GM19043 (cell line): Measurements from ENCODE around the gene HTT.
"Not testable (repeated sequence)": the region's sequence is repeated elsewhere in the genome, so short reads cannot be mapped to it uniquely, and the experiment has no call there.

Experiments
- ATAC-seq: cut with Tn5 transposase; IDR thresholded peaks from one replicate; pipeline ENCODE4 v1.9.1; 2021; ENCODE audit warnings: low read depth; ENCODE audit not compliant: unreplicated experiment

HTT gene

DNA sequence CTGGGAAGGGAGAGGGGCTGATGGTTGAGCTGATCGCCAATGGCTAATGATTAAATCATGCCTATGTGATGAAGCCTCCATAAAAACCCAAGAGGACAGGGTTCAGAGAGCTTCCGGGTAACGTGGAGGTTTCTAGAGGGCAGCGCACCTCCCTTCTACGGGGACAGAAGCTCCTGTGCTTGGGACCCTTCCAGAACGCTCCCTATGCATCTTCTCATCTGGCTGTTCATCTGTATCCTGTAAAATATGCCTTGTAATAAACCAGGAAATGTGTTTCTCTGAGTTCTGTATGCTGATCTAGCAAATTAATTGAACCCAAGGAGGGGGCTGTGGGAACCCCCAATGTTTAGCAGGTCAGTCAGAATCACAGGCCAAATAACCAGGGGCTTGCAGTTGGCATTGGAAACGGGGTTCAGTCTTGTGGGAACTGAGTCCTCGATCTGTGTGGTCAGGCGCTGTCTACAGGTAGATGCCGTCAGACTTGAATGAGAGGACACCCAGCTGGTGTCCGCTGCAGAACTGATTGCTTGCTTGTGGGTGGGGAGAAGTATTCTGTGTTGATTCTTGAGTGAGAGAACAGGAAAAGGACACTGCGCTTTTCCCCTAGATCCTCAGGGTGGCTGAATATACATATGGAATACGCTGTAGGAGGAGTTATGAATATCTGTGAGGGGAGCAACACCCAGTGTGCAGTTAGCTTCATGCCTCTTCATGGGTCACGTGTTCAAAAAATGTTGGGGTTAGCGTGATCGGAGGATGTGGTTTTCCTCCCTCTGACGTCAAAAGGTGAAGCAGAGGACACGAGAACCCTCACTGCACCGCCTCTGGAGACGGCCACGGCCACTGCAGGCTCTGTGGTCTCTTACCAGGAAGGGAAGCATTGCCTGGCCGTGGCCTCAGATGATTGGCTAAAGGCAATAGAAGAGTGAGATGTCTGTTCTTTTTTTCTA is 29.3 kb upstream of the HTT start:
- ATAC-seq, result no peak

- ATAC-seq, result no peak
These were observed 28.3 kb upstream of the HTT start for GRCh38 chr4:3046162-3046561.

DNA sequence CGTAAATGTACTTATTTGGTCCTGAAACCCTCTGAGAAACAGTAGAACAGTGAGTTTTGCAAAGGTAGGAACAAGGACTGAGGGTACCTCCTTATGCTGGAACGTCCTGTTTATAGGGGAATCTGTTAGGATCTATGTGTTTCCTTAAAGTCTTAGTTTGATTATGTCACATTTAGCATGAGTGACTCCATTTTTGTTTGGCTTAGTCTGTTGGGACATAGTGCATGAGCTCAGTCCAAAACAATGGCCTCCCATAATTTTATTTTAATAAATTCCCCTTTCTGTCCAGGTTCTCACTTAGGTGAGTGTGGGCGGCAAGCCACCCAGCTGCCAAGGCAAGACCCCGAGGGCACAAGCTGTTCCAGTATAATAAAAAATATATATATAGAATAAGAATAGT is 27.9 kb upstream of the HTT start:
- ATAC-seq, result no peak

- ATAC-seq, result peak; percentile 82
These were observed 26.8 kb upstream of the HTT start for GRCh38 chr4:3047464-3048286.

- not testable (repeated sequence) for ATAC-seq
These were observed 23.2 kb upstream of the HTT start for GRCh38 chr4:3051141-3051897.

GRCh38 chr4:3054169-3054759 is 20.2 kb upstream of the HTT start:
- ATAC-seq, result no peak

- no peak for ATAC-seq
These were observed 14.5 kb upstream of the HTT start for GRCh38 chr4:3059943-3060342.

DNA sequence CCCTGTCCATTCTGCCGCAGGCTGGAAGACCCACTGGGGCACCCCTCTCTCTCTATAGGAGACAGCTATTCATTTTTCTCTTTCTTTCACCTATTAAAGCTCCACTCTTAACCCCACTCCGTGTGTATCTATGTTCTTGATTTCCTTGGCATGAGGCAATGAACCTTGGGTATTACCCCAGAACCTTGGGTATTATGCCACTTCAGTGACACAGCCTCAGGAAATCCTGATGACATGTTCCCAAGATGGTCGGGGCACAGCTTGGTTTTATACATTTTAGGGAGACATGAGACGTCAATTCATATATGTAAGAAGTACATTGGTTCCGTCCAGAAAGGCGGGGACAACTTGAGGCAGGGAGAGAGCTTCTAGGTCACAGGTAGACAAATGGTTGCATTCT is 13.5 kb upstream of the HTT start:
- ATAC-seq, result no peak

- ATAC-seq, result no peak
These were observed 12.0 kb upstream of the HTT start for GRCh38 chr4:3062471-3062870.

DNA sequence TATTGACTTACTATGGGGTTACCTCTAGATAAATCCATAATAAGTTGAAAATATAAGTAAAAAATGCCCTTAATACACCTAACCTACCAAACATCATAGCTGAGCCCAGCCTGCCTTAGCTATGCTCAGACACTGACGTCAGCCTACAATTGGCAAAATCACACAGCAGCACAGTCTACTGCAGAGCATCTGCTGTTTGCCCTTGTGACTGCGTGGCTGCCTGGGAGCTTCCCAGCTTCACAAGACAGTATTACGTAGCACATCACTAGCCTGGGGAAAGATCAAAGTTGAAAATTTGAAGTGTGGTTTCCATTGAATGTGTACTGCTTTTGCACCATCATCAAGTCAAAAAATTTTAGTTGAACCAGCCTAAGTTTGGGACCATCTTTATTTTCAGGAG is 8.9 kb upstream of the HTT start:
- ATAC-seq, result no peak

DNA sequence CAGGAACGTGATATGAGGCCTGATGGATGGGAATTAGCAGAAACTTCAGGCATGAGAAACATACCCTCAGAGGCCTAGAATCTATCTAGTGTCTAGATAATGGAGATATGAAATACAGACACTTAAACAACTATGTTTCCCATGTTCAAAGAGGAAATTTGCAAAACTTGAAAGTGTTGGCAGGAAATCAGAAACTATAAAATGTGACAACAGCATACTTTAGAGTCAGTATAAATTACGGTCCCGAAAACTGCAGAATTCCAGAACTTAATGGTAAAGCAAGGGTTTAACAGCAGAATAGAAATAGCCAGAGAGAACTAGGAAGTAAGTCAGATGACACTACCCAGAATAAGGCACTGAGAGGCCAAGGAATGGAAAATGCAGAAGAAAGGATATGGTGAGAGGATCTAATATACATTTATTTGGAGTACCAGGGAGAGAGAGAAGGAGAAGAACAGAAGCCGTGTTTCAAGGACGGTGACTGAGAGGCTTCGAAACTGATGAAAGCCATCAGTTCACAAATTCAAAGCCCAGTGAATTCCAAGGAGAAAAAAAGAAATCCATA is 7.6 kb upstream of the HTT start:
- ATAC-seq, result no peak

- ATAC-seq, result no peak
These were observed 6.9 kb upstream of the HTT start for GRCh38 chr4:3067473-3068001.

DNA sequence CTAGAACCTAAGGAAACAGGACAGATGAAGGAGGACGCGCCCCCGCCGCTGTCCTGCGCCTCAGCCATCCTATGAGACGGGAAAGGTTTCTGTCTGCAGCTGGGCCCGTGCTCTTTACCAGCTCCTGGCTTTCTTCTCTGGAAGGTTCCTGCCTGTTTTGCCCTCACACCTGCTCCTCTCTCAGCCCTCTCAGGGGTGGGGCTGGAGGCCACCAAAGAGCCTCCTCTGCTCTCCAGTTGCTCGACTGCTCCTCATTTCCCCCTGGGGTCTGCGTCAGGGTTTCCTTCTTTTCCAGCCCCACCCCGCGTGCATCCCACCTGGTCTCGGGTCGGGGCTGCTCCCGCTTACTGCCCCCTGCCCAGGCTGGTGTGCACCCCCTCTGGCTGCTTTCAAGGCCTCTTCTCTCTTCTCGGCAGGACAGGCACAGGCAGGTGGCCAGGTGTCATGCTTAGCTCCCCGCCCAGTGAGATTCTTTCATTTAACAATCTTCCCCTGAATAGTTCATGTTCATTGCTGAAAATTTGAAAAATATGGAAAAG is 4.8 kb upstream of the HTT start:
- ATAC-seq, result no peak

DNA sequence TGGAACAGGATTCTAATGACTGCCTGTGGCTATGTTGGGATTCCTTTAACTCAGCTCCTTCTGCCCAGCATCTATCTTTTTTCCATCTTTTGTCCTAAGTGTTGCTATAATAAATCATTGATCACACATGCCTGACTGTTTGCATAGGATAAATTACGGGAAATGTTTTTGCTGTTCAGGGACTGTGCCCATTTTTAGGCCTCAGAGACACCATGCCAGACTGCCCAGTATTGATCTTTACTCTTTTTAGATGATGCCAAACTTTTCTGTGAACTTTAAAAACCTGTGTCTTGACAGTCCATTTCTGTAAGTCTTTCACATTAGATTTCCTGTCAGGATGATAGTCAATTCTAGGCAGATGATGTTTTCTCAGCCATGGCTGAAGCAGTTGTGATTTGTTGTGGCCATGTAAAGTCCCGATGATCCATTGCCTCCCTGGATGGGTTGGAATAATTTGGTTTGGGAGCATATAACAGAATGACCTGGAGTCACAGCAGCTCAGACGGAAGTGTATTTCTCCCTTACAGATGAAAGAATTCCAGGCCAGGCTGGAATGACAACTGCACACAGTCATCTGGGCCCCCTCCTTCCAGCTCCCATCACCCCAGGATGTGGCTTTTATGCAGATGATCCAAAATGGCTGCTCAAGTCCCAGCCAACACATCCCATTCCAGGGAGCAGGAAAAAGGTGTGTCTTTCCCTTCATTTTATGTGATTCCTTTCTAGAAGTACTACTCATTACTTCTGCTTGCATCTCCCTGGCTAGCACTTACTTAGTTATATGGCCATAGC is 3.6 kb upstream of the HTT start:
- ATAC-seq, result no peak

GRCh38 chr4:3071811-3072210 is 2.7 kb upstream of the HTT start:
- ATAC-seq, result no peak

- peak; percentile 24 for ATAC-seq
These were observed 1.1 kb upstream of the HTT start for GRCh38 chr4:3073158-3074077.

DNA sequence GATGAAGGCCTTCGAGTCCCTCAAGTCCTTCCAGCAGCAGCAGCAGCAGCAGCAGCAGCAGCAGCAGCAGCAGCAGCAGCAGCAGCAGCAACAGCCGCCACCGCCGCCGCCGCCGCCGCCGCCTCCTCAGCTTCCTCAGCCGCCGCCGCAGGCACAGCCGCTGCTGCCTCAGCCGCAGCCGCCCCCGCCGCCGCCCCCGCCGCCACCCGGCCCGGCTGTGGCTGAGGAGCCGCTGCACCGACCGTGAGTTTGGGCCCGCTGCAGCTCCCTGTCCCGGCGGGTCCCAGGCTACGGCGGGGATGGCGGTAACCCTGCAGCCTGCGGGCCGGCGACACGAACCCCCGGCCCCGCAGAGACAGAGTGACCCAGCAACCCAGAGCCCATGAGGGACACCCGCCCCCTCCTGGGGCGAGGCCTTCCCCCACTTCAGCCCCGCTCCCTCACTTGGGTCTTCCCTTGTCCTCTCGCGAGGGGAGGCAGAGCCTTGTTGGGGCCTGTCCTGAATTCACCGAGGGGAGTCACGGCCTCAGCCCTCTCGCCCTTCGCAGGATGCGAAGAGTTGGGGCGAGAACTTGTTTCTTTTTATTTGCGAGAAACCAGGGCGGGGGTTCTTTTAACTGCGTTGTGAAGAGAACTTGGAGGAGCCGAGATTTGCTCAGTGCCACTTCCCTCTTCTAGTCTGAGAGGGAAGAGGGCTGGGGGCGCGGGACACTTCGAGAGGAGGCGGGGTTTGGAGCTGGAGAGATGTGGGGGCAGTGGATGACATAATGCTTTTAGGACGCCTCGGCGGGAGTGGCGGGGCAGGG is 568 bp downstream of the HTT start:
- ATAC-seq, result no peak
